Fibroblast of skin of left quadriceps (primary cell): ENCODE measurements around the gene CCDC116.

Source experiments
- DNase-seq, 2 experiments: peaks; one replicate each; pipeline ENCODE4 v3.0.0-alpha.2; 2013; ENCODE audit warnings: low read depth in 2 of 2

Gene CCDC116

DNA sequence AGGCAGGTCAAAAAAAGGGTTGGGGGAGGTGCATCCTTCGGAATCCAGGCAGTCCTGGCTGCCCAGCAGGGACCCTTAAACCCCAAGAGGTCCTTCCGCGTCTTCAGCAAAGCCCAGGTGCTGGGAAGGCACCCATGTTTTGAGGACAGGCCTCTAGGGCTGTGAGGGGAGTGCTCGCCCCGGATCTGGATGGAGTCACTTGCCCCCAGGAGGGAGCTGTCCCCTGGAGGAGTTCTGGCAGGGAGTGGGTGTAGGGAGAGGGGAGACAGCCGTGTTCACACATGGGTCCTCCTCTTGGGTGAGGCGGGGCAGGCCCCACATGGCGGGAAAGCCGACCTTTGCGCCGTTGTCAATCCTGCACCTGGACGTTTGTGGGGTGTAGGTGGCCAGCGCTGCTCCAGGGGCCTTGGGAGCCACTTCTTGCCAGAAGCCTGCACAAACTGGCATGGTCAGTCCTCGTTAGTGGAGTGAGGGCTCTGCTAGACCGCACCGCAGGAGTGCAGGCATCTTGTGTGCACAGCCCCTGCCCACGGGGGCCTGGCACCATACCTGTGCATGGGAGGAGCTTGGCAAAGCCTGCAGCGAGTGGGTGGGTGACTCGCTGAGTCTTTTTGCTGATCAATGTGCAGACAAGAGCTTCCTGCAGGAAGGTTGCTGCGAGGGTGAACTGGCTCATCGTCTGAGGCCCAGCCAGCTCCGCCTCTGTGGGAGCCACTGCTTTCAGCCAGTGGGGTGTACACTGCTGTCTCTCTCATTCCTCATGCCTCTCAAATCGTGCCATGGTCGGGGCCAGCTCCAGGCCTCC is 49.2 kb downstream of the CCDC116 start:
- DNase-seq, result no peak

DNA sequence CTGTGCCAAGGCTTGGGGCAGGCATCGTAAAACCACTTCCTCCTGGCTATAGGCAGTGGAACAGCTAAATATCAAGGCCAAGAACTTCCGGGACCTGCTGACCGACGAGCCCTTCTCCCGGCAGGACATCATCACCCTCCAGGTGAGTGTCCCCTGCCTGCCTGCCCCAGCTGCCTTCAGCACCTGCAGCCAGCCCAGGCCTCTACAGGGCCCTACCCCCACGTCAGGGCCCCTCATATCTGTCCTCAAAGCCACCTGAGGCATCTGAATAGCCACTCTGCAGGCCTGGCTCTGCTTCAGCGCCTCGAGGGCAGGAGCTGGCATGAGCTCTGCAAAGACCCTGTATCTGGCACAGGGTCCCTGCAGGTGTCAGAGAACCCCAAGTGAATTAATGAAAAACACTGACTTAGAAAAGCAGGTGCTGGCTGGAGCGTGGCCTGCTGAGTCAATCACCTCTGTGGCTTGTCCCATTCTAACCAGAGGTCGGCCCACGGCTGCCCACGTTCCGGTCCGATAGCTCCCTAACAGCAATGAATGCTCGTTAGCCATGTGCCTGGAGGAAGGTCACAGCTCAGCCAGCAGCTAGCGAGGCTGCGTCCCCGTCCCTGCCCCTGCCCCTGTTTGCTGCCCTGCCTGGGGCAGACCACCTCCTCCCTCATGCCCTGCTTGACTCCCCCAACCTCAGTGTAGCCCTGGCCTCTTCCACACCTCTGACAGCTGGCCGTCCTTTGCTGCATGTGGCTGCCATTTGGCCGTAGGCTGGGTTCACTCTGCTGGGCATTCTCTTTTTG is 50.0 kb downstream of the CCDC116 start:
- DNase-seq, result no peak

DNA sequence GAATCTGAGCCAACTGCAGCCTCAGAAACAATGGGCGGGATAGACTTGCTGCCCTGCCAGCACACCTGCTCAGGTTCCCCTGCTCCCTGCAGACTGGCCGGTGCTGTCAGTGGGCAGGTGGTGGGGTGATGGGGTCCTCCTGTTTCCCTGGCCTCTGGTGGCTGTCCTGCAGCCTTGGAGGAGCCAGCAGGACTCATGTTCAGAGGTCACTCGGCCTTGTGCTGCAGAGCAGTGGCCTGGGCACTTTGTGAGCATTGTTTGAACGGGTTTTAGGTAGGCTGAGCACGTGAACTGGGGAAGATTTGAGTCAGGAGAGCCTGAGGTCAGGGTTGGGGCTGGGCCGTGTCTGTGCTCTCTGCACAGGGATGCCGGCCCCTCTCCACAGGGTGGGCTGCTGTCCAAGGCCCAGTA is 50.8 kb downstream of the CCDC116 start:
- DNase-seq, result no peak

DNA sequence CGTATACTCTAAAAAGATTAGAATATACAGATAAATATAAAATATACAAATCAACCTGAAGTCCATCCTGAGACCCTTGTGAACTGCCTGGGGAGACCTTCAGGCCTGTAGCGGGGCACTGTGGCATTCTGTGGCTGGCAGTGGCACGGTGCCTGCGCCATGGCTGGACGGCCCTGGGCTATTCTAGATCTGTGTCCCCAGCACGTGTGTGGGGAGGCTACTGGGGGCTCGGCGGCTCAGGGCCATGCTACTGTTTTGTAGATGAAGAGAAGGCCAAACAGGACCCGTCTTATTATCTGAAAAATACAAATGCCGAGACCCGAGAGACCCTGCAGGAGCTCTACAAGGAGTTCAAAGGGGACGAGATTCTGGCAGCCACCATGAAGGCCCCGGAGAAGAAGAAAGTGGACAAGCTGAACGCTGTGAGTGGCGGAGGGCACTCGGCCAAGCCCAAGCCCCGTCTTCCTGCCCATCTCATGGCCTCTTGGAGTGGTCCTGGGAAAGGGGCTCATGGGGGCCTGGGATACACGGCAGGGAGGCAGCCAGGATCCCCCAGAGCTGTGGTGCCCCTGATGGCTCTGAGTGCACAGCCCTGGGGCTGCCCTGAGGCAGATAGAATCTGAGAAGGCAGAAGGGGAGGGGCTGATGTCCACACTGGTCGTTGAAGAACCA is 52.1 kb downstream of the CCDC116 start:
- no peak for DNase-seq

DNA sequence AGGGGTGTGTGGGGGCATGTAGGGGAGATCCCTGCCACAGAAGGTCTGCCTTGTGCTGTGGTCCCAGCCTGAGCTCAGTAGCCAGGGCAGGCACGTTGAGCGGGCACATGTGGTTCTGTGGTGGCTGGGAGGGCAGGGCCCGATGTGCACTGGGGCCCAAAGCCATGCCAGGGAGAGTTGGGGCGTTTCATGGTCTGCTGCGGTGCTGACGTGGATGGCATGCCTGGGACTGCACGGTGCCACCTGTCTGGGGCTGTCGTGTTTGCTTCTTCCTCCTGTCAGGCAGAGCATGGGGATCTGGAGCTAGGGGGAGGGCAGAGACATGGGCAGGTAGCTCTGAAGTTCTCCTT is 52.6 kb downstream of the CCDC116 start:
- no peak for DNase-seq

DNA sequence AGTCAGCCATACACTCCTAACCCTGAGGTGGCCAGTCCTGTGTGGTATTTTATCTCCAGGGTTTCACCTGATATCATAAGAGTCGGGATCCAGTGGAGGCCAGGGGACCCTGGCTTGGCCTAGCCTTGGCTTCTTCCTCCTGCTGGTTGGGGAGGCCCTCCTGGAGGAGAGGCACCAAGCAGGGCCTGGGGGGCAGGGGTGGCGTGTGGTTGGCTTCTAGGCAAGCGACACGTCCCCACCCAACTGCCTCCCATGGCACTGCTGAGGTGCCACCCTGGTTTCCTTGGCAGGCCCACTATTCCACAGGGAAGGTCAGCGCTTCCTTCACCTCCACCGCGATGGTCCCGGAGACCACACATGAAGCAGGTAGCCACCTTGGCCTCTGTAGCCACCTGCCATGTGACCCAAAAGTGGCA is 53.6 kb downstream of the CCDC116 start:
- no peak for DNase-seq
